GM23248 (cell line): ENCODE results near the gene HSF5.

ENCODE experiments used
- EZH2 ChIP-seq: fragments of 200-600 bp; sonication (generic); IDR thresholded peaks from 2 replicates; pipeline ENCODE4 v1.6.1; 2018; ENCODE audit warnings: antibody characterized with exemption, mild to moderate bottlenecking; ENCODE audit not compliant: insufficient read depth, poor library complexity, severe bottlenecking
- EZH2phosphoT487 ChIP-seq: fragments of 200-600 bp; sonication (generic); IDR thresholded peaks from 2 replicates; pipeline ENCODE4 v1.6.1; 2018; ENCODE audit warnings: antibody characterized with exemption, moderate library complexity, mild to moderate bottlenecking, low read depth; ENCODE audit not compliant: insufficient read depth

DNA sequence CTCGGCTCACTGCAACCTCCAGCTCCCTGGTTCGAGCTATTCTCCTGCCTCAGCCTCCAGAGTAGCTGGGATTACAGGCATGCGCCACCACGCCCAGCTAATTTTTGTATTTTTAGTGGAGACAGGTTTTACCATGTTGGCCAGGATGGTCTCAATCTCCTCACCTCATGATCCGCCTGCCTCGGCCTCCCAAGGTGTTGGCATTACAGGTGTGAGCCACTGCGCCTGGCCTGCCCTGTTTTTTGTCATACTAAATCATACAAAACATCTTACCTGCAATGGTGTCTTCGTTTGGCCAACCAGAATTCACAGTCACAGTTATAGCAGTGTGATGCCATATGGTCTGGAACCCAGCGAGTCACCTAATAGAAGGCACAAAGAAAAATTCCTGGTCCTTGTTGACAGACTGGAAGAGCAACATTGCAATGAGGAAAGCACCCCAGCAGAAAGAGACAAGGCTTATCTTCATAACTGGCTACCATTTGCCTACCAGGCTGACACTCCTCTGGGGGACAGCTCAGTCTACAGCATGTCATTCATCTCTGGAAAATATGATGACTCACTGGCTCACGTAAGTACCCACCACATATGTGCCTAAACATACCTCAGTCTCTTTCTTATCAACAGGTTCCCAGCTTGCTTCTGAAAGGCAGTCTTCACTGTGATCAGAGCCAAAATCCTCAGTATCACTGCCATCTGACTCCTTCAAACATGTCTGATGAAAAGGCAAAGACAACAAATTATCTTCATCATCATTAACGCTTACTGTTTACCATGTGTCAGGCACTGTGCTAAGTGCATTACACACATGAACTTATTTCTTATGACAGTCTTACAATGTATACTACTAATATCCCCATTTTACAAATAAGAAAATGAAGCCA lies 4.3 kb upstream of the HSF5 start:
- no peak for TF ChIP-seq EZH2
- TF ChIP-seq EZH2phosphoT487: no peak
